Measurements from ENCODE around the gene SIGLEC10.
"Not testable (repeated sequence)": the region's sequence is repeated elsewhere in the genome, so short reads cannot be mapped to it uniquely, and the experiment has no call there.

The SIGLEC10 gene

DNA sequence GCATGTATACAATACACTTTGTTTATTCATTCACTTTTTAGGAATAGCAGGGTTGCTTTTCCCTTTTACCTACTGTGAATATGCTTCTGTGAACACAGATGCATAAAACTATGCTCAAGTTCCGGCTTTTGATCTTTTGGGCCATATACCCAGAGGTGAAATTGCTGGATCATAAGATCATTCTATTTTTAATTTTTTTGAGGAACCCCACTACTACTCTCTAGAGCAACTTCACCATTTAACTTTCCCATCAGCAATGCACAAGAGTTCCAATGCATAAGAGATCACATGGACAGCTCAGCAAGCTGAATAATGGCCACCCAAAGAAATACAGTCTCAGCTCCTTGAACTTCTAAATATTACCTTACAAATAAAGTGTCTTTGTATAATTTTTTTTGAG is 17.0 kb upstream of the SIGLEC10 start:
- DNase-seq = no peak

DNA sequence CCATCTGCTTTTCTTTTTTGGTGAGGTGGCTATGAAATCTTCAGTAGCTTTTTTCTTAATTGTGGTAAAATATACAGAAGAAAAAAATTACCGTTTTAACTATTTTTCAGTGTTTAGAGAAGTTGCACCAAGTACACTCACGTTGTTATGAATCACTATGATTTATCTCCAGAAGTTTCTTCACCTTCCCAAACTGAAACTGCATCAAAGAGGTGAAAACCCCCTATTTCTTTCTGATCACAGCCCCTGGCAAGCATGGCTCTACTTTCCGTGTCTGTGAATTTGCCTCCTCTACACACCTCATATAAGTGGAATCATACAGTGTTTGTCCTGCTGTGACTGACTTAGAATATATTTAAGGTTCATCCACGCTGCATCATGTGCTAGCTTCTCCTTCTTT is 15.6 kb upstream of the SIGLEC10 start:
- DNase-seq = no peak

DNA sequence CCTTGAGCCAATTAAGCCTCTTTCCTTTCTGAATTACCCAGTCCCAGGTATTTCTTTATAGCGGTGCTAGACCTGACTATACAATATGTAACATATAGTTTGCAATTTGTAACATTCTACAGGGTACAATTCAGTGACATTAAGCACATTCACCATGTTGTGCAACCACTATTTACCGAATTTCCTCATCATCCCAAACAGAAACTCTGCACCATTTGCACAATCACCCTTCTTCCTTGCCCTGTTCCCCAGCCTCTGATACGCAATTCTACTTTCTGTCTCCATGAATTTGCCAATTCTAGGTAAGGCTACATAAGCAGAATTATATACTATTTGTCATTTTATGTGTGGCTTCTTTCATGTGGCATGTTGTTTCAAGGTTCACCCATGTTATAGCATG is 13.7 kb upstream of the SIGLEC10 start:
- no peak for DNase-seq

DNA sequence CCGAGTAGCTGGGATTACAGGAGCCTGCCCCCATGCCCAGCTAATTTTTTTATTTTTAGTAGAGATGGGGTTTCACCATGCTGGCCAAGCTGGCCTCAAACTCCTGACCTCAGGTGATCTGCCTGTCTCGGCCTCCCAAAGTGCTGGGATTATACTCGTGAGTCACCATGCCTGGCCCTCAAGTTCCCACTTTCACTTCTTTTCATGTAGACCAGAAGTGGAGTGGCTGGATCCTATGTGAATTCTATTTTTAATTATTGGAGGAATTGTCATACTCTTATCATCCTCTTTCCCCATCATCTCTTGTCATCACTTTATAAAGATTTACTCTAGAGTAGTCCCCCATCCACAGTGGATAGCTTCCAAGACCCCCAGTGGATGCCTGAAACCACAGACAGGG is 12.8 kb upstream of the SIGLEC10 start:
- DNase-seq = no peak

DNA sequence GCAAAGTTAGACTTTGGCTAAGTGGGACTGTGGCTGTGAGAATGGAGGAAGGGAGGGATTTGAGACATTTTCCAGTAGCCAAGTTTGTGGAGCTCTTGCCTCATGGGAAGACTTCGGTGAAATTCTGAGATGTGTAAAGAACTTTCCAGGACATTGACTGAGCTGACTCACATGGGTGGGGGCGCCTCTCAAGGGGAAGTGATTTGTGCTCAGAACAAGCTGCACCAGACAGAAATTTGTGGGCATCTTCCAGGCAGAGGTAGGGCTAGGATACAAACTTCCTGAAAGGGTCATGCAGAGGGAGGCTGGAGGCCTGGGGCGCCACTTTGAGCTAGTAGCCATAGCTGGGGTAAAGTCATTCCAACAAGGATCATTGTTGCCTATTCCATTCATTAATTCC is 9.8 kb upstream of the SIGLEC10 start:
- no peak for DNase-seq

DNA sequence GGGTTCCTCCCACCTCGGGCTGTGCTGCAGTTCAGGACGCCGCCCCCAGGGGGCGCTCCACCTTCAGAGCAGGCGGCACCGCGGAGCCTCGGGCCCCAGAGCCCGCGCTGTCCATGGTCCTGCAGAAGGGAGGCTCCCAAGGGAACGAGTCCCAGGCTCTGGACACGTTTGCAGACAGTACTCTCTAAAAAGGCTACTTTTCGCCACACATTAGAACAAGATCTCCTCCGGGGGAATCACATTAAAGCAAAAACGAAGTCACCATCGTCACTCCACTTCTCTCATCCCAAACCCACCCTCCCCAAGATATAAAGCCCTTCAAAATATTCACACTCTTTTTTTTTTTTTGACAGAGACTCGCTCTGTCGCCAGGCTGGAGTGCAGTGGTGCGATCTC is 4.6 kb upstream of the SIGLEC10 start:
- no peak for DNase-seq

DNA sequence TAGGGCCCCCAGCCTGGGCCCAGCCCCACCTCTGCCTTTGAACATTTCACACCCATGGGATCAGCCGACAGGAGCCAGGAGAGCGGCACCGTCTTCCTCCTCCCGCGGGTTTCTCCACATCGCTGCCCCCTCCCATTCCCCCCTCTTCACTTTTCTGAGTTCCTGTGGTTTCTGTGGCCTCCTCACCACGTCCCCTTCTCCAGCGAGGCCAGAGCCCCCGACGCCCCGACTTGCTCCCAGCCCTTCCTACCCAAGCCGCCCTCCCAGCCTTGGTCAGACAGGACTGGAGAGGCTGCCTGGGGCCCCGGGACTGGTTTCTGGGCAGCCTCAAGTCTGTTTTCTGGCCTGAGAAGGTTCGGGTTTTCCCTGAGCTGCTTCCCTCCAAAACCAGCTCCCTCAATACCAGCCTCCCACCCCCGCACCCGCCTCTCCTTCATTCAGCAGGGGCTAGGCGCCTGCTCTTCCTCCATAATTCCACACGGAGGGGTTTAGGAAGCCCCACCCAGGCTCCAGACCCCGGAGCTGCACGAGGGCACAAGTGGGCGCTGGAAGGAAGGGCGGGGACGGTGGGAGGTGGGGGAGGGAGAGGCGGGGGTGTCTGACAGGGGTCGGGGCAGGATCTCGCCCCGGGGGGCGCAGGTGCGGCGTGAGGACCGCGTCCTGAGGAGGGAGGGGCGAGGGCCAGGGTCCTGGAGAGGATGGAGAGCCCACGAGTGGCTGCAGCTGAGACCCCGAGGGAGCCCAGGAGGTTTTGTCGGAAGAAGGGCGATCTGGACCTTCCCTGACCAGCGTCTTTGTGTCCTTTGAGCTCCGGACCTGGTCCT is 4.0 kb upstream of the SIGLEC10 start:
- no peak for DNase-seq

DNA sequence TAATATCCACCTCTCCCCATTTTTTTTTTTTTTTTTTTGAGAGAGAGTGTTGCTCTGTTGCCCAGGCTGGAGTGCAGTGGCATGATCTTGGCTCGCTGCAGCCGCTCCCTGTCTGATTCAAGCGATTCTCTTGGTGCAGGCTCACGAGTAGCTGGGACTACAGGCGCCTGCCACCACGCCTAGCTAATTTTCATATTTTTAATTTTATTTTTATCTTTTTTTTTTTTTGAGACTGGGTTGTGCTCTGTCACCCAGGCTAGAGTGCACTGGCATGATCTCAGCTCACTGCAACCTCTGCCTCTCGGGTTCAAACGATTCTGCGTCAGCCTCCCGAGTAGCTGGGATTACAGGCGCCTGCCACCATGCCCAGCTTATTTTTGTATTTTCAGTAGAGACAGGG is 3.1 kb upstream of the SIGLEC10 start:
- not testable (repeated sequence) for DNase-seq

DNA sequence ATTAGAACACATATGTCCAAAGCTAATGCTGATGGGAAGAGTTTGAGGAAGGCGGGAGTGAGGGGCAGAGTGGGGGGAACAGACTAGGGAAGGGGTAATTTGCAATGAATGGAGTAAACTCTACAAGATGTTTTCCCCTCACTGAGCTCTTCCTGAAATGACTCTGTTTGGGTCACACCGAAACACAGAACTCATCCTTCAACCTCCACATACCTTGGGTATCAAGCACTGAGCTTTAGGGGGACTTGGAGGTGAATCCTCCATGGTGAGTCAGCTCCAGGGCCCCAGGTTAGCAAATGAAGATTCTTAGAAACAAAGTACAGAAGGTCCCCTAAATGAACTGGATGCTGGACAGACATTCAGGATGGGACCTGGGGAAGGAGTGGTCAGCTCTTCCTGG is 1.3 kb upstream of the SIGLEC10 start:
- no peak for DNase-seq

DNA sequence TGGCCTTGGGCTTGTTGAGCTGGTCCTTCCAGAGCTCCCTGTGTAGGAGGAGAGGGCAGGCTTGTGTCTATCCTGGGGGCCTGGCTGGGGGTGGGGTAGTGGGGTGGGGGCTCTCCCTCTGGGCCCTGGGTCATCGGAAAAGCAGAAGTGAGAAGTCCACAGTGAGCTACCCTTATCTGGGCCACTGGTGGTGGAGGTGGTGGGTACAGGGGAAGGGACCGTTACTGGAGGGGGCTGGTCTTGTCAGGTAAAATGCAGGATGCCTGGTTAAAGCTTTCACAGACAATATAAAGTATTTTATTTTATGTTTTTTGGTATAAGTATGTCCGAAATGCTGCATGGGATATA is 342 bp upstream of the SIGLEC10 start:
- DNase-seq = no peak

DNA sequence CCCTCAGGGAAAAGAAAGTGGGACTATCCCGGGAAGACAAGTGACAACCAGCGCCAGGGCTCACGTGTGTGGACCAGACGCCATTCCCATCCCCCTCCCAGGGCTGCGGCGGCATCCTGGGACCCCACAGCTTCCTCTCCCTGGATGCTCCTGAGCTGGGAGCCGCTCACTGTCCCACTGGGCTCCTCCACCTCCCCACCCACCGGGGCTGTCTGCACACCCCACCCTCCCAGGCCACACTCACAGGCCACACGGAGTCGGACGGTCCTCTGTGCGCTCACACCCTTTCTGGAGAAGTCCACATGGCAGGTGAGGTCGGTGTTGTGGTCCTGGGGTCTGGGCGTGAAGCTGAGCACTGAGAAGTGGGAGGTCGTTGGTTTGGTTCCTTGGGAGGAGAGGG is 1.0 kb downstream of the SIGLEC10 start:
- DNase-seq = not testable (repeated sequence)

DNA sequence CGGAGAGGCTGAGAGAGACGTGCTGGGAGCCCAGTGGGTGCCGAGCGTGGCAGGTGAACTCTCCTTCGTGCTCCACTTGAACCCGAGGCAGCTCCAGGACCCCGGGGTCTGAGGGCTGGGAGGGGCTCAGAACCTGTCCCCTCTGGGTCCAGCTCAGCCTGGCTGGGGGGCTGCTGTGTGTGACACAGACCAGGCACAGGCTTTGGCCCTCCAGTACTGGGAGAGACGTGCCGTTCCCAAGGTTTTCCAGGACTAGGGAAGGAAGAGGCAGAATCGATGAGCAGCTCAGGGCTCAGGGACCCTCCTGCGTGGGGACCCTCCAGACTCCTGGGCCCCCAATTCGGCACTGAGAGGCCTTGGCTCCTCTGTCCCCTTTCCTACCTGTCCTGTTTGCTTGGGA is 2.3 kb downstream of the SIGLEC10 start:
- DNase-seq = no peak

DNA sequence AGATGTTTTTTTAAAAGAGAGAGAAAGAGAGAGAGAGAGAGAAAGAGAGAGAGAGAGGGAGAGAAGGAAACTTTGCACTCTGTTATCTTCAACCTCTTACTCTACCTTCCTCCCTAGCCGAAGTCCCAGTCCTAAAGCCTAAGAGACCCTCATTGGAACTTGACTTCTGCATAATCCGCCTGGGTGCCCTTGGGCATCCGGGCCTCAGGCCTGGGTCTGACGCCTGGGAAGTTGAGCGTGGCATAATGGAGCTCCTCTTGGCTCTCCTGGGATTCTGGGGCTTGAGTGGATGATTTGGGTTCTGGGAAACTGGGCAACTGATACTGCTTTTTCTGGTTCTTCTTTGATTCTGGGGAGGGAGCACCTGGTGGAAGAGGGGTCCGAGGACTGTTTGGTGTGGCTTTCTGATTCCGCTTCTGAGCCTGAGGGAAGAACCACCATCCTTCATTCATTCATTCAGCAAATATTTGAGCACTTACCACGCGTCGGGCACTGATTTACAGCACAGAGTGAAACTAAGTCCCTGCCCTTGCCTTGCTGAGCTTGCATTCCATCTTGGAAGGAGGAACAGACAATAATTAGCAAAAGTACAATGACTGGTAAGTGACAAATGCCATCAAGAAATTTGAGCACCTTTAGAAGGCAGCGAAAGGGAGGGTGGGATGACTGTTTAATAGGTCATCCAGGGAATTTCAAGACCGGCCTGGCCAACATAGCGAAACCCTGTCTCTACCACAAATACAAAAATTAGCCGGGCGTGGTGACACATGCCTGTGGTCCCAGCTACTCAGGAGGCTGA is 6.3 kb downstream of the SIGLEC10 start:
- no peak for DNase-seq

DNA sequence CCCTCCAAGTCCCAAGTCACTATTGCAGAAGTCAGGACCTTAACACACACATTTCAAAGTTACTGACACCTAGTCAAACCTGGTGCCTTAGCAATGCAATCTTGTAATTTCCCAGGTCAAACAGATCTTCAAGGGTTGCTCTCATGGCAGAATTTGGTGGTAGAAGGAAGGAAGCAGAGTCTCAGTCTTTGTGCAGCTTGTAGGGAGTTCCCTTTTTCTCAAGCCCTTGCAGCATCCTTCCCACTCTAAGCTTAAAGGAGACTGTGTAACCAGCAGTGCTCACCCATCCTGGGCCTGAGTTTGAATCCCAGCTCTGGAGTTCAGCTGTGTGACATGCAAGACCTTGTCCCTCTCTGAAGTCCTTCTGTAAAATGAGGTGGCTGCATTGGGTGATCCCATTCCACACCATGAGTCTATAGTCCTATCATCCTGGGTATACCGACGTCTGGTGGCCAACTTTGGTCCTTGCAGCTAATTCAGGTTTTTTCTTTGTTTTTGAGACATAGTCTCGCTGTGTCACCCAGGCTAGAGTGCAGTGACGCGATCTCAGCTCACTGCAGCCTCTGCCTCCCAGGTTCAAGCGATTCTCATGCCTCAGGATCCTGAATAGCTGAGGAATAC is 9.8 kb downstream of the SIGLEC10 start:
- no peak for DNase-seq

DNA sequence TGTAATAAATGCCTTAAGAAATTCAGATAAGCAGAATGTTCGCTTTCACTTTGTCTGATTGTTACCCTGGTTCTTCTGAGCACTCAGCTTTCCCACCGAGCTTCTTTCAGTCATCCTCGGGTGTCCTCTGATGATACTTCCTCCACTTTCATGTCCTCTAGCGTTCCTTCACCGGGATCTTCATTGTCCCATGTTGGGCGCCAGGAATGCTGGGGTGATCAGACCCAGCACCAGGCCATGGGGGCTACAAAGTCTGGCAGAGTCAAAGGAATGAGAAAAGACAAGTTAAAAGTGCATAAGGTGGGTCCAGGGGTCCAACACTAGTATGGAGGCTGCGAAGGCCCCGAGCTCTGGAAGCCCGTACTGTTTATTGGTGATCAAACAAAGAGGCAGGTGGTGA is 15.3 kb downstream of the SIGLEC10 start:
- no peak for DNase-seq

DNA sequence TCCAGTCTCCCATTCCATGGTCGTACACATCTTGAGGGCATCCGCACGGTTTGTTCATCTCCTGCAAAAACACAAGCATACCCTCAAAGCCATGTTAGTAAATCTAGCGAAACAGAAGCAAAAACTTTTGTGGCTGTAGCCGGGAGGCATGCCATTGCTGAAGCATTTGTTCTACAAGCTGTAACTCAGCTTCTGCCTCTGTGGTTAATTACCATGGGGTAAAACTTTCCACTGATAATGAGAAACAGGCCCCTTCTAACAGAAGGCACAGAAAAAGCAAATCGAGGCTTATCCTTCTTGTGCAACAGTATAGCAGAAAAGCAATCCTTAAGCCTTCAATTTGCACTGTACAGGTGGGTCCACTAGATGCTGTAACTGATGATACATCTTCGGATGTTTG is 17.5 kb downstream of the SIGLEC10 start:
- DNase-seq = not testable (repeated sequence)

DNA sequence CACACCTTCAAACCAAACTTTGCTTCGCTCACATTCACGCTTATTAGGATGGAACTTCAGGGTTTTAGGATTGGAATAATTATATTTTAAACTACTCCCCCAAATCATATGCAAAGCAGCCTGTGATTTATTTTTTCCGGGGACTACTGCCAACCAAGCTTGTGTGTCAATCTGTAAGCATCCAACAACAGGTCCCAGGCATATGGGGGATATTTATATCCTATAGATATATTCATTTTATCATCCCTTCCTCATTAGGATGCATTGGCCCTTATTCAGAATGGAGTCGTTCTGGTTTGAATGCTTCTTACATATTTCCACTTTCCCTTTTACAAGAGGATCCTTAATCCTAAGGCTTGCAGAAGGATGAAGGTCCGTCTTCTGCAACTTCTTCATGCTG is 18.2 kb downstream of the SIGLEC10 start:
- DNase-seq = no peak

DNA sequence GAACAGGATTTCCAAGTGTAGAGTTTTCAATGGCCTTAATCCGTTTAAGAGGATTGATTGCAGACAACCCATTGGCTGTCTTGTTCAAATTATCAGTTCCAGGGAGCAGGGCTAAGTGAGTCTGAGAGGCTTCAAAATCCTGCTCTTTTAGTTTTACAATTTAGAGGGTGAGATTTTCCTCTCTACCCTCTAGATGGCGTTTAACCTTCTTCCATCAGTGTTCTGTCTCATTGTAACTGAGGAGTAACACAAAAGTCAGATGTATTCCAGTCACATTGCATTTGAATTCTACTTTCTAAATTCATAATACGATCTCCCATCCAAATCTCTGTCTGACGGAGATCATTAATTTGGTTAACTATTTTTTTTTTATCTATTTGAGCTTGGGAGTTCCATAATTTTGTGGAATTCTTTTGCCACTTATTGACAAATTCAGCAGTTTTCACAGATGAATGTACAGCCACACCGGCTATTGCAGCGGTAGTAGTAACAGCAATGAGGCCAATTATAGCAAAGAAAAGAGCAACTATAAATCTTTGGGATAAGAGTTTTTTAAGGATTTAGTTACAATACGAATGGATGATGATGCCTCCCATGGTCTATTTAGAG is 19.2 kb downstream of the SIGLEC10 start:
- peak; percentile 9 for DNase-seq

DNA sequence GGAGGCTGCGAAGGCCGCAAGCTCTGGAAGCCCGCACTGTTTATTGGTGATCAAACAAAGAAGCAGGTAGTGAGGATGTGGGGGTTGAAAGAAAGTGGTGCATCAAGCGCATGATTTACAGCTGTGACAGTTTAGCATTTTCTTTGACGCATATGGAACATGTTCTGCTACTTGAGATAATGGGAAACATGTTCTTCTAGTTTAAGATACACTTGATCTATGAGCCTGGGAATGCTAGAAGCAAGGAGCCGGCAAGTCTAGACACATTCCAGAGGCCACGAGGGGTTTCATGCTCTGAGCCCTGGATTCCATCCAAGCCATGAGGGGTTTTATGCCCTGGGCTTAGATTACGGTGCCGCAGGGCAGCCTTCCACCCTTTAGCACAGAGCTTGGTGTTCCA is 20.0 kb downstream of the SIGLEC10 start:
- not testable (repeated sequence) for DNase-seq

DNA sequence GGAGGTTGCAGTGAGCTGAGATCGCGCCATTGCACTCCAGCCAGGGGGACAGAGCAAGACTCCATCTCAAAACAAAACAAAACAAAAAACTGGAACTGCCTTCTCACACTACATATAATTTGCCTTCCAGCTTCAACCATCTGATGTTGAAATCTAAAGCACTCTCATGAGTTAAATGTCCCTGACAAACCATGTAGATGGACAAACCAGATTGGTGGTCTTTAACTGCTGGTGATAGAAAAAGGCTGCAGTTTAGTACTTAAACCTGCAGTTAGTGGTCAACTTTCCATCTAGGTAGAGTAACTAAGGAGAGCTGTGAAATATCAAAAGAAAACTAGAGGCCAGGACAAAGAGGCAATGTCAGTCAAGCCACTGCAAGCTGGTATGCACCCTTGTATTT is 21.3 kb downstream of the SIGLEC10 start:
- no peak for DNase-seq

DNA sequence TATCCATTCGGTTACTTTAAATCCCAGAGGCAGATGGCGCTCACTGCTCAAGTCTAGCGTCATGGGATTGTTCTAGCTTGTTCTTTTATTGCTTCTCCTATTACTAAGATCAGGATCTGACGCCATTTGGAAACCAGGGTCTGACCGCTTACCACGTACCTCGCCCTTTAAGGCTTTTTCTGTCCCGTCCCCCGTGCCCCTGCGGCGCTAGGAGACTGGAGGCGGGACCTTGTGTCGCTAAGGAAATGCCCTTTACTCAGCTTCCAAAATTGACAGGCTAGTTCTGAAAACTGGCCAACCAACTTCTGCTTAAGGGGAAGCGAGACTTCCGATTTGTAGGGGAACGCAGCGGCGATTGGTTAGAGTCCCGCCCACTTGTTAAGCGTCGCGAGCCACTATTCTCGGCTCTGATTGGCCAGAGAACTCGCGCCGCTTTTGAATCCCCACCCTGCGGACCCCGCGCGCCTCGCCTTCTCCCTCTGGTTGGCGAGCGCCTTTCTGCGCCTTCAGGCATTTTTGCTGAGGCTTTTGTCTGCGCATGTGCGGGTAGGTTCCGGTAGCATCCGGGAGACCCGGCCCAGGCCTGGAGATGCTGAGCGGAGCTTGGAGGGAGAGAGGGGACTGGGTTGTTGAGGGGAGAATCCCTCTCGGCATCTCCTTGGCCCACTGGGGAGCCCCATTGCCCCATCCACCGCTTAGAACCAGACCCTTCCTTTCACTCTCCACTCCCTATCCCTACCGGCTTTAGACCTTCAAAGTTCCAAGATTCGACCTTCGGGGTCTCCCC is 23.2 kb downstream of the SIGLEC10 start:
- peak; percentile 92 for DNase-seq

DNA sequence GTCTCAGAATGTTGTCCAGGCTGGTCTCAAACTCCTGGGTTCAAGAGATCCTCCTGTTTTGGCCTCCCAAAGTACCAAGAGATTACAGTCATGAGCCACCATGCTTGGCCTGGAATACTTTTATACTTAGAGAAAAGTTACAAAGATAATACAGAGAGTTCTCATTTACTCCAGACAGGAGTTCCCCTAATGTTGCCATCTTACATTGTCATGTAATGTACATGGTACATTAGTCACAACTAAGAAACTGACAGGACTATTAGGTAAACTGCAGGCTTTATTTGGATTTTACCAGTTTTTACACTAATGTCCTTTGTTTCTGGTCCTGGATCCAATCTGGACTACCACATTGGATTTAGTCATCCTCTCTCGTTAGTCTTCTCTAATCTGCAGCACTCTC is 24.7 kb downstream of the SIGLEC10 start:
- no peak for DNase-seq

DNA sequence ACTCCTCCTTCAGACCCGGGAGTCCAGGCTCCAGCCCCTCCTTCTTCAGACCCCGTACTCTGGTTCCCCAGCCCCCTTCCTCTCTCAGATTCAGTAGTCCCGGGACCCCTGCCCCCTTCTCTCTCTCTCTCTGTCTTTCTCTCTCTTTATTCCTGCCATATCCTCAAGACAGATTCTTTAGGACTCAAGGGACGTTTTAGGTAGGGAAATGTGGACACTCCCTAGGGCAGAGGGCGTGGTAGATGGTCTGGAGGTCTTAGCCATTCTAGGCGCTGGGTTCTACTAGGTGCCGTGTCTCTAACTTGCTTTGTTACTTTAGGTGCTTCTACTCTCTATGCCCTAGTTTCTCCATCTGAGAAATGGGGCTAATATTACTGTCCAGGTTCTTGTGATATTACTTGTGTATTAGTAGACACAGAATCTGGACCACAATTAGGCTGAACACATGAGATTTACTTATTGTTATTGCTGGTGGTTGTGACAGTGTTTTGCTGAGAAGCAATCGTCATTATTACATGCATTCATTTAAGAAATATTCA is 26.3 kb downstream of the SIGLEC10 start:
- DNase-seq = no peak
